WTC11 (cell line): Measurements from ENCODE around the gene APH1B. TPM values are rescaled to one million over a fixed set of nuclear protein-coding genes. Genes with fewer than 3 reads are reported as not detected.

Experiments used
- ATAC-seq: fragments of 200-7000 bp; cut with Tn5 transposase; 2 replicates; pipeline ENCODE4 v1.10.0; 2021; ENCODE audit warnings: mild to moderate bottlenecking, moderate library complexity
- CTCF ChIA-PET: fragments of 300-600 bp; sonication (Branson Sonifier 250); formaldehyde crosslinking; loops from one replicate; lab custom pipeline; 2021; ENCODE audit warnings: antibody characterized with exemption; lab: Charles Lee
- POLR2A ChIA-PET: fragments of 350-600 bp; sonication (Branson Sonifier 250); formaldehyde crosslinking; loops from one replicate; lab custom pipeline; 2021; ENCODE audit warnings: antibody characterized with exemption; lab: Charles Lee
- DNase-seq: peaks from one replicate; pipeline ENCODE4 v3.0.0; 2021; ENCODE audit warnings: low spot score
- H3K27ac Mint-ChIP-seq: 2 replicates; pipeline ENCODE4 v1.8.0; 2021; ENCODE audit warnings: mixed read lengths
- H3K27me3 Mint-ChIP-seq: 2 replicates; pipeline ENCODE4 v1.8.0; 2021; ENCODE audit warnings: low read depth, mild to moderate bottlenecking, moderate library complexity, mixed read lengths
- H3K36me3 Mint-ChIP-seq: 2 replicates; pipeline ENCODE4 v1.8.0; 2021; ENCODE audit warnings: mixed read lengths
- H3K4me1 Mint-ChIP-seq: 2 replicates; pipeline ENCODE4 v1.8.0; 2022; ENCODE audit warnings: mixed read lengths
- H3K4me3 Mint-ChIP-seq: 2 replicates; pipeline ENCODE4 v1.8.0; 2021; ENCODE audit warnings: mild to moderate bottlenecking, moderate library complexity, mixed read lengths
- H3K9me3 Mint-ChIP-seq: 2 replicates; pipeline ENCODE4 v1.8.0; 2021; ENCODE audit warnings: mixed read lengths
- EMX1 ChIP-seq: fragments of 250-450 bp; sonication (Bioruptor Pico); IDR thresholded peaks from 2 replicates; pipeline ENCODE4 v1.8.0; 2021; ENCODE audit warnings: mild to moderate bottlenecking
- FOXK1 ChIP-seq: sonication (generic); formaldehyde crosslinking; IDR thresholded peaks from 2 replicates; pipeline ENCODE4 v1.8.0; 2022; ENCODE audit warnings: mild to moderate bottlenecking, moderate library complexity, missing genetic modification reagents
- IRF2 ChIP-seq: sonication (generic); formaldehyde crosslinking; IDR thresholded peaks from 2 replicates; pipeline ENCODE4 v1.8.0; 2022; ENCODE audit warnings: low read depth, missing genetic modification reagents, borderline replicate concordance
- JUN ChIP-seq: sonication (generic); formaldehyde crosslinking; IDR thresholded peaks from 2 replicates; pipeline ENCODE4 v1.8.0; 2023; ENCODE audit warnings: mild to moderate bottlenecking, missing genetic modification reagents
- NFE2L1 ChIP-seq: sonication (generic); formaldehyde crosslinking; IDR thresholded peaks from 2 replicates; pipeline ENCODE4 v1.8.1; 2023; ENCODE audit warnings: missing genetic modification reagents
- NR3C1 ChIP-seq: sonication (generic); formaldehyde crosslinking; conservative IDR thresholded peaks from 2 replicates; pipeline ENCODE4 v1.8.1; 2023; ENCODE audit warnings: low read depth, mild to moderate bottlenecking, missing genetic modification reagents
- OVOL2 ChIP-seq: fragments of 250-450 bp; sonication (Bioruptor Pico); IDR thresholded peaks from 2 replicates; pipeline ENCODE4 v1.9.0; 2021; ENCODE audit warnings: mild to moderate bottlenecking, borderline replicate concordance
- ZNF219 ChIP-seq: sonication (generic); formaldehyde crosslinking; IDR thresholded peaks from 2 replicates; pipeline ENCODE4 v1.8.0; 2023; ENCODE audit warnings: missing genetic modification reagents, mild to moderate bottlenecking, borderline replicate concordance
- total RNA-seq: library from RNA; stranded (reverse); gene quantifications from 3 replicates; pipeline ENCODE4 v1.2.3, GENCODE V29; 2021
- TF ChIP-seq, protein P1 (sequence below): sonication (generic); formaldehyde crosslinking; IDR thresholded peaks from 2 replicates; pipeline ENCODE4 v1.8.1; 2023; ENCODE audit warnings: mild to moderate bottlenecking, missing genetic modification reagents, moderate library complexity
- TF ChIP-seq, protein P2 (sequence below): sonication (generic); formaldehyde crosslinking; conservative IDR thresholded peaks from 2 replicates; pipeline ENCODE4 v1.8.1; 2023; ENCODE audit warnings: mild to moderate bottlenecking, low read depth, missing genetic modification reagents, moderate library complexity
- TF ChIP-seq, protein P3 (sequence below): sonication (generic); formaldehyde crosslinking; IDR thresholded peaks from 2 replicates; pipeline ENCODE4 v1.8.0; 2023; ENCODE audit warnings: mild to moderate bottlenecking, missing genetic modification reagents
- TF ChIP-seq, protein P4 (sequence below): sonication (generic); formaldehyde crosslinking; IDR thresholded peaks from 2 replicates; pipeline ENCODE4 v1.8.1; 2023; ENCODE audit warnings: mild to moderate bottlenecking, moderate library complexity, missing genetic modification reagents
- TF ChIP-seq, protein P5 (sequence below): sonication (generic); formaldehyde crosslinking; IDR thresholded peaks from 2 replicates; pipeline ENCODE4 v1.8.1; 2022; ENCODE audit warnings: mild to moderate bottlenecking, missing genetic modification reagents, moderate library complexity, borderline replicate concordance
- TF ChIP-seq, protein P6 (sequence below): fragments of 250-450 bp; sonication (Bioruptor Pico); IDR thresholded peaks from 2 replicates; pipeline ENCODE4 v1.9.0; 2021; ENCODE audit warnings: mild to moderate bottlenecking
- TF ChIP-seq, protein P7 (sequence below): sonication (generic); formaldehyde crosslinking; IDR thresholded peaks from 2 replicates; pipeline ENCODE4 v1.8.0; 2022; ENCODE audit warnings: mild to moderate bottlenecking, missing genetic modification reagents
- TF ChIP-seq, protein P8 (sequence below): fragments of 250-450 bp; sonication (Bioruptor Pico); IDR thresholded peaks from 2 replicates; pipeline ENCODE4 v1.9.0; 2021; ENCODE audit warnings: moderate library complexity, mild to moderate bottlenecking, inconsistent platforms, borderline replicate concordance

The APH1B gene
- total RNA-seq, 1 experiment from 2014 or later, result 25.0 TPM

DNA sequence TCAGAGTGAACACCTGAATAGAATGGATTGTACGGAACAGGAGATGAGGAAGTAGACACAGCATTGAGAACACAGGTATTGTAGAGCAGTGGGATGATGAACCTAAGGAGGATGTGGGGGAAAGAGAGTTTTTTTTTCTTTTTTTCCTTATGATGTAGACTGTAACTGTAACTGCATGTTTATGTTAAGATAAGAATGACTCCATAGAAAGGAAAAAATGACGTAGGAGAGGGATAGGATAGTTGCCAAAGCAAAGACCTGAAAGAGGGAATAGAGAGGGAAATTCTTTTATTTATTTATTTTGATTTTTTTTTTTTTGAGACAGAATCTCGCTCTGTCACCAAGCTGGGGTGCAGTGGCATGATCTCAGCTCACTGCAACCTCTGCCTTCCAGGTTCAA, 33.2 kb downstream of the APH1B start:
- TF ChIP-seq NR3C1 (CRISPR knock-in tag), result no peak
- TF ChIP-seq EMX1 (CRISPR knock-in tag), result no peak
- TF ChIP-seq, protein P1, sequence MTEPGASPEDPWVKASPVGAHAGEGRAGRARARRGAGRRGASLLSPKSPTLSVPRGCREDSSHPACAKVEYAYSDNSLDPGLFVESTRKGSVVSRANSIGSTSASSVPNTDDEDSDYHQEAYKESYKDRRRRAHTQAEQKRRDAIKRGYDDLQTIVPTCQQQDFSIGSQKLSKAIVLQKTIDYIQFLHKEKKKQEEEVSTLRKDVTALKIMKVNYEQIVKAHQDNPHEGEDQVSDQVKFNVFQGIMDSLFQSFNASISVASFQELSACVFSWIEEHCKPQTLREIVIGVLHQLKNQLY (CRISPR knock-in tag), result no peak
- TF ChIP-seq, protein P2, sequence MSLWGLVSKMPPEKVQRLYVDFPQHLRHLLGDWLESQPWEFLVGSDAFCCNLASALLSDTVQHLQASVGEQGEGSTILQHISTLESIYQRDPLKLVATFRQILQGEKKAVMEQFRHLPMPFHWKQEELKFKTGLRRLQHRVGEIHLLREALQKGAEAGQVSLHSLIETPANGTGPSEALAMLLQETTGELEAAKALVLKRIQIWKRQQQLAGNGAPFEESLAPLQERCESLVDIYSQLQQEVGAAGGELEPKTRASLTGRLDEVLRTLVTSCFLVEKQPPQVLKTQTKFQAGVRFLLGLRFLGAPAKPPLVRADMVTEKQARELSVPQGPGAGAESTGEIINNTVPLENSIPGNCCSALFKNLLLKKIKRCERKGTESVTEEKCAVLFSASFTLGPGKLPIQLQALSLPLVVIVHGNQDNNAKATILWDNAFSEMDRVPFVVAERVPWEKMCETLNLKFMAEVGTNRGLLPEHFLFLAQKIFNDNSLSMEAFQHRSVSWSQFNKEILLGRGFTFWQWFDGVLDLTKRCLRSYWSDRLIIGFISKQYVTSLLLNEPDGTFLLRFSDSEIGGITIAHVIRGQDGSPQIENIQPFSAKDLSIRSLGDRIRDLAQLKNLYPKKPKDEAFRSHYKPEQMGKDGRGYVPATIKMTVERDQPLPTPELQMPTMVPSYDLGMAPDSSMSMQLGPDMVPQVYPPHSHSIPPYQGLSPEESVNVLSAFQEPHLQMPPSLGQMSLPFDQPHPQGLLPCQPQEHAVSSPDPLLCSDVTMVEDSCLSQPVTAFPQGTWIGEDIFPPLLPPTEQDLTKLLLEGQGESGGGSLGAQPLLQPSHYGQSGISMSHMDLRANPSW, result no peak
- no peak for TF ChIP-seq JUN (CRISPR knock-in tag)
- TF ChIP-seq NFE2L1 (CRISPR knock-in tag), result no peak
- TF ChIP-seq, protein P3, sequence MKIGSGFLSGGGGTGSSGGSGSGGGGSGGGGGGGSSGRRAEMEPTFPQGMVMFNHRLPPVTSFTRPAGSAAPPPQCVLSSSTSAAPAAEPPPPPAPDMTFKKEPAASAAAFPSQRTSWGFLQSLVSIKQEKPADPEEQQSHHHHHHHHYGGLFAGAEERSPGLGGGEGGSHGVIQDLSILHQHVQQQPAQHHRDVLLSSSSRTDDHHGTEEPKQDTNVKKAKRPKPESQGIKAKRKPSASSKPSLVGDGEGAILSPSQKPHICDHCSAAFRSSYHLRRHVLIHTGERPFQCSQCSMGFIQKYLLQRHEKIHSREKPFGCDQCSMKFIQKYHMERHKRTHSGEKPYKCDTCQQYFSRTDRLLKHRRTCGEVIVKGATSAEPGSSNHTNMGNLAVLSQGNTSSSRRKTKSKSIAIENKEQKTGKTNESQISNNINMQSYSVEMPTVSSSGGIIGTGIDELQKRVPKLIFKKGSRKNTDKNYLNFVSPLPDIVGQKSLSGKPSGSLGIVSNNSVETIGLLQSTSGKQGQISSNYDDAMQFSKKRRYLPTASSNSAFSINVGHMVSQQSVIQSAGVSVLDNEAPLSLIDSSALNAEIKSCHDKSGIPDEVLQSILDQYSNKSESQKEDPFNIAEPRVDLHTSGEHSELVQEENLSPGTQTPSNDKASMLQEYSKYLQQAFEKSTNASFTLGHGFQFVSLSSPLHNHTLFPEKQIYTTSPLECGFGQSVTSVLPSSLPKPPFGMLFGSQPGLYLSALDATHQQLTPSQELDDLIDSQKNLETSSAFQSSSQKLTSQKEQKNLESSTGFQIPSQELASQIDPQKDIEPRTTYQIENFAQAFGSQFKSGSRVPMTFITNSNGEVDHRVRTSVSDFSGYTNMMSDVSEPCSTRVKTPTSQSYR, result no peak
- TF ChIP-seq, protein P4, sequence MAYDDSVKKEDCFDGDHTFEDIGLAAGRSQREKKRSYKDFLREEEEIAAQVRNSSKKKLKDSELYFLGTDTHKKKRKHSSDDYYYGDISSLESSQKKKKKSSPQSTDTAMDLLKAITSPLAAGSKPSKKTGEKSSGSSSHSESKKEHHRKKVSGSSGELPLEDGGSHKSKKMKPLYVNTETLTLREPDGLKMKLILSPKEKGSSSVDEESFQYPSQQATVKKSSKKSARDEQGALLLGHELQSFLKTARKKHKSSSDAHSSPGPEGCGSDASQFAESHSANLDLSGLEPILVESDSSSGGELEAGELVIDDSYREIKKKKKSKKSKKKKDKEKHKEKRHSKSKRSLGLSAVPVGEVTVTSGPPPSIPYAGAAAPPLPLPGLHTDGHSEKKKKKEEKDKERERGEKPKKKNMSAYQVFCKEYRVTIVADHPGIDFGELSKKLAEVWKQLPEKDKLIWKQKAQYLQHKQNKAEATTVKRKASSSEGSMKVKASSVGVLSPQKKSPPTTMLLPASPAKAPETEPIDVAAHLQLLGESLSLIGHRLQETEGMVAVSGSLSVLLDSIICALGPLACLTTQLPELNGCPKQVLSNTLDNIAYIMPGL, result no peak
- TF ChIP-seq, protein P5, sequence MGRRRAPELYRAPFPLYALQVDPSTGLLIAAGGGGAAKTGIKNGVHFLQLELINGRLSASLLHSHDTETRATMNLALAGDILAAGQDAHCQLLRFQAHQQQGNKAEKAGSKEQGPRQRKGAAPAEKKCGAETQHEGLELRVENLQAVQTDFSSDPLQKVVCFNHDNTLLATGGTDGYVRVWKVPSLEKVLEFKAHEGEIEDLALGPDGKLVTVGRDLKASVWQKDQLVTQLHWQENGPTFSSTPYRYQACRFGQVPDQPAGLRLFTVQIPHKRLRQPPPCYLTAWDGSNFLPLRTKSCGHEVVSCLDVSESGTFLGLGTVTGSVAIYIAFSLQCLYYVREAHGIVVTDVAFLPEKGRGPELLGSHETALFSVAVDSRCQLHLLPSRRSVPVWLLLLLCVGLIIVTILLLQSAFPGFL, result no peak
- no peak for TF ChIP-seq OVOL2
- TF ChIP-seq ZNF219 (CRISPR knock-in tag), result no peak
- TF ChIP-seq, protein P6, sequence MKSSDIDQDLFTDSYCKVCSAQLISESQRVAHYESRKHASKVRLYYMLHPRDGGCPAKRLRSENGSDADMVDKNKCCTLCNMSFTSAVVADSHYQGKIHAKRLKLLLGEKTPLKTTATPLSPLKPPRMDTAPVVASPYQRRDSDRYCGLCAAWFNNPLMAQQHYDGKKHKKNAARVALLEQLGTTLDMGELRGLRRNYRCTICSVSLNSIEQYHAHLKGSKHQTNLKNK (CRISPR knock-in tag), result no peak
- no peak for TF ChIP-seq FOXK1 (CRISPR knock-in tag)
- TF ChIP-seq IRF2, result no peak
- TF ChIP-seq, protein P7, sequence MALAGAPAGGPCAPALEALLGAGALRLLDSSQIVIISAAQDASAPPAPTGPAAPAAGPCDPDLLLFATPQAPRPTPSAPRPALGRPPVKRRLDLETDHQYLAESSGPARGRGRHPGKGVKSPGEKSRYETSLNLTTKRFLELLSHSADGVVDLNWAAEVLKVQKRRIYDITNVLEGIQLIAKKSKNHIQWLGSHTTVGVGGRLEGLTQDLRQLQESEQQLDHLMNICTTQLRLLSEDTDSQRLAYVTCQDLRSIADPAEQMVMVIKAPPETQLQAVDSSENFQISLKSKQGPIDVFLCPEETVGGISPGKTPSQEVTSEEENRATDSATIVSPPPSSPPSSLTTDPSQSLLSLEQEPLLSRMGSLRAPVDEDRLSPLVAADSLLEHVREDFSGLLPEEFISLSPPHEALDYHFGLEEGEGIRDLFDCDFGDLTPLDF, result no peak
- TF ChIP-seq, protein P8, sequence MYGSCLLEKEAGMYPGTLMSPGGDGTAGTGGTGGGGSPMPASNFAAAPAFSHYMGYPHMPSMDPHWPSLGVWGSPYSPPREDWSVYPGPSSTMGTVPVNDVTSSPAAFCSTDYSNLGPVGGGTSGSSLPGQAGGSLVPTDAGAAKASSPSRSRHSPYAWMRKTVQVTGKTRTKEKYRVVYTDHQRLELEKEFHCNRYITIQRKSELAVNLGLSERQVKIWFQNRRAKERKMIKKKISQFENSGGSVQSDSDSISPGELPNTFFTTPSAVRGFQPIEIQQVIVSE (CRISPR knock-in tag), result no peak
- POLR2A ChIA-PET, result interaction anchor here (1.1 kb wide), 1 partner anchor 36 kb away, joined by 3 read pairs; no protein-coding TSS in a partner anchor
- DNase-seq, result no peak
- H3K9me3 Mint-ChIP-seq, result no peaks in the 10 kb centered on the region
- no peak overlapping the region for H3K4me3 Mint-ChIP-seq
- no peaks in the 10 kb centered on the region for H3K36me3 Mint-ChIP-seq
- peaks cover 52% of the 10 kb centered on the region for H3K4me1 Mint-ChIP-seq
- no peaks in the 10 kb centered on the region for H3K27me3 Mint-ChIP-seq
- H3K27ac Mint-ChIP-seq, result peak overlapping the region; percentile 77
- CTCF ChIA-PET, result no interaction called here
- no peak for ATAC-seq
